ENCODE data around the gene IPO4.

GRCh38 chr14:24135584-24135833, 53.1 kb downstream of the IPO4 start:
- TF ChIP-seq REST (IDR thresholded peaks at IDR 0.05; ENCODE audit: insufficient read depth in 1 of 2, low read depth in 2 of 2, low read length in 2 of 2), result no peak
- no peak for TF ChIP-seq POLR2AphosphoS5 (IDR thresholded peaks at IDR 0.05; ENCODE audit: low read depth, low read length)
- no peak for TF ChIP-seq TAF1 (IDR thresholded peaks at IDR 0.05; ENCODE audit: borderline replicate concordance, insufficient read depth, low read length)
- TF ChIP-seq FOXP2 (optimal IDR thresholded peaks at IDR 0.05; ENCODE audit: borderline replicate concordance, extremely low read depth, extremely low read length, insufficient read depth), result no peak
- no peak for TF ChIP-seq SIN3A (IDR thresholded peaks at IDR 0.05; ENCODE audit: borderline replicate concordance, insufficient read depth, low read length)

All from PFSK-1 (cell line).